Adrenal gland (tissue), 5 donors: ENCODE data around the gene SPZ1.

Experiments used
- CTCF ChIP-seq, 6 experiments: fragments of 450-650 bp in 4 of 6; fragments of 200-600 bp in 2 of 6; sonication (generic) in 1 of 6; IDR thresholded peaks; 1 replicate in 5 of 6; 2 replicates in 1 of 6; pipeline versions ENCODE4 v1.5.1 to v1.8.0; 2016 to 2021; ENCODE audit warnings: antibody characterized with exemption in 6 of 6, mild to moderate bottlenecking in 2 of 6, moderate library complexity in 1 of 6
- POLR2A ChIP-seq, 2 donors: fragments of 450-650 bp; IDR thresholded peaks; one replicate each; pipeline ENCODE4 v1.6.1; 2017; ENCODE audit warnings: antibody characterized with exemption in 2 of 2, mild to moderate bottlenecking in 2 of 2, moderate library complexity in 1 of 2
- donor health status: DM: no; HTN: no; CAD: no.

- TF ChIP-seq POLR2A (IDR thresholded peaks at IDR 0.05) (no peak), CTCF (IDR thresholded peaks at IDR 0.05) (no peak)
These were observed 37.9 kb downstream of the SPZ1 start for GRCh38 chr5:80357671-80358070.
